PC-3 (cell line): ENCODE data around the gene APBA1. TPM values are rescaled to one million over a fixed set of nuclear protein-coding genes. Genes with fewer than 3 reads are reported as not detected.
"Not testable (repeated sequence)": the region's sequence is repeated elsewhere in the genome, so short reads cannot be mapped to it uniquely, and the experiment has no call there.

Experiments
- ATAC-seq: fragments of 200-7000 bp; cut with Tn5 transposase; 2 replicates; pipeline ENCODE4 v1.9.1; 2020; ENCODE audit warnings: mild to moderate bottlenecking, moderate library complexity
- BruUV-seq: library from RNA; stranded (reverse); fragments of 400-500 nt; replicated peaks from 2 replicates; lab custom pipeline; 2021; lab: Mats Ljungman, UMichigan
- CTCF ChIA-PET: fragments of 300-600 bp; sonication (Branson Sonifier 250); formaldehyde crosslinking; loops from one replicate; lab custom pipeline; 2022; ENCODE audit warnings: antibody characterized with exemption; lab: Charles Lee
- POLR2A ChIA-PET: fragments of 300-600 bp; sonication (Branson Sonifier 250); formaldehyde crosslinking; loops from one replicate; lab custom pipeline; 2022; ENCODE audit warnings: antibody characterized with exemption; ENCODE audit not compliant: unreplicated experiment; lab: Charles Lee
- DNase-seq: peaks from one replicate; pipeline ENCODE4 v3.0.0-alpha.2; 2015
- H2AFZ ChIP-seq: fragments of 300-600 bp; sonication (generic); 2 replicates; pipeline ENCODE4 v1.6.0; 2016; ENCODE audit warnings: antibody characterized with exemption, low read length
- H3F3A ChIP-seq: fragments of 300-600 bp; sonication (generic); one replicate; pipeline ENCODE4 v1.6.0; 2017; ENCODE audit warnings: antibody characterized with exemption, low read length, control low read depth, mild to moderate bottlenecking; ENCODE audit not compliant: unreplicated experiment
- H3K27ac ChIP-seq: fragments of 300-600 bp; sonication (generic); 2 replicates; pipeline ENCODE4 v1.5.1; 2016; ENCODE audit warnings: mild to moderate bottlenecking, low read length
- H3K27me3 ChIP-seq: fragments of 300-600 bp; sonication (generic); 2 replicates; pipeline ENCODE4 v1.6.1; 2016; ENCODE audit warnings: low read length, mixed read lengths
- H3K36me3 ChIP-seq: fragments of 300-600 bp; sonication (generic); 2 replicates; pipeline ENCODE4 v1.6.1; 2016; ENCODE audit warnings: low read depth, mixed run types, low read length, mixed read lengths
- H3K4me1 ChIP-seq: fragments of 300-600 bp; sonication (generic); 2 replicates; pipeline ENCODE4 v1.5.1; 2016; ENCODE audit warnings: low read length; ENCODE audit not compliant: insufficient read depth
- H3K4me2 ChIP-seq: fragments of 300-600 bp; sonication (generic); 2 replicates; pipeline ENCODE4 v1.6.0; 2016; ENCODE audit warnings: low read length
- H3K4me3 ChIP-seq: fragments of 300-600 bp; sonication (generic); 2 replicates; pipeline ENCODE4 v1.5.1; 2016; ENCODE audit warnings: mild to moderate bottlenecking, low read length, mixed read lengths
- H3K79me2 ChIP-seq: fragments of 300-600 bp; sonication (generic); 2 replicates; pipeline ENCODE4 v1.6.1; 2017; ENCODE audit warnings: low read length, mixed read lengths
- H3K9ac ChIP-seq: fragments of 300-600 bp; sonication (generic); 2 replicates; pipeline ENCODE4 v1.6.0; 2016; ENCODE audit warnings: mild to moderate bottlenecking, low read length
- H3K9me2 ChIP-seq: fragments of 300-600 bp; sonication (generic); replicated peaks from 2 replicates; pipeline ENCODE4 v1.6.1; 2016; ENCODE audit warnings: mixed run types, low read length, mixed read lengths
- H3K9me3 ChIP-seq: fragments of 300-600 bp; sonication (generic); 2 replicates; pipeline ENCODE4 v1.6.1; 2016; ENCODE audit warnings: low read length, mixed read lengths
- H4K20me1 ChIP-seq: fragments of 300-600 bp; sonication (generic); 2 replicates; pipeline ENCODE4 v1.6.1; 2016; ENCODE audit warnings: low read length, mixed read lengths
- CTCF ChIP-seq: fragments of 300-600 bp; sonication (generic); conservative IDR thresholded peaks from 2 replicates; pipeline ENCODE4 v1.5.1; 2017; ENCODE audit warnings: antibody characterized with exemption, low read depth, mild to moderate bottlenecking, low read length
- EZH2 ChIP-seq: fragments of 300-600 bp; sonication (generic); IDR thresholded peaks from one replicate; pipeline ENCODE4 v1.6.1; 2017; ENCODE audit warnings: antibody characterized with exemption, mild to moderate bottlenecking, low read length; ENCODE audit not compliant: unreplicated experiment
- EZH2phosphoT487 ChIP-seq: fragments of 300-600 bp; sonication (generic); IDR thresholded peaks from 2 replicates; pipeline ENCODE4 v1.6.1; 2018; ENCODE audit warnings: mild to moderate bottlenecking, antibody characterized with exemption, low read length, borderline replicate concordance
- intact Hi-C: fragments of 100-400 bp; cut with micrococcal nuclease; formaldehyde crosslinking; loops from 2 replicates; pipeline ENCODE4 v1.9.0; 2023
- total RNA-seq: library from RNA; depleted of rRNA; stranded (reverse); fragments of >200 nt; gene quantifications from 2 replicates; pipeline ENCODE4 v1.2.3, GENCODE V29; 2014

Gene APBA1
- total RNA-seq, 1 experiment from 2014 or later: 0.07 TPM

- Histone ChIP-seq H3F3A (no peaks in the 10 kb centered on the region), H3K4me1 (no peaks in the 10 kb centered on the region), H3K9me2 (no peaks in the 10 kb centered on the region), H3K9ac (no peak overlapping the region), H2AFZ (no peak overlapping the region), H3K4me3 (no peak overlapping the region), H3K9me3 (no peaks in the 10 kb centered on the region), H3K27ac (no peak overlapping the region), H3K79me2 (no peaks in the 10 kb centered on the region), H3K27me3 (0 out of 2 replicates have a peak, but pooled peaks cover 5% of the 10 kb centered on the region), H3K36me3 (no peaks in the 10 kb centered on the region), H3K4me2 (no peak overlapping the region), H4K20me1 (no peaks in the 10 kb centered on the region)
- DNase-seq: no peak
- intact Hi-C loops: no loop called here
- CTCF ChIA-PET: no interaction called here
- POLR2A ChIA-PET: no interaction called here
- BruUV-seq: no TSS peak
- TF ChIP-seq CTCF (no peak), EZH2phosphoT487 (no peak), EZH2 (no peak)
- ATAC-seq: no peak
These were observed 71.7 kb downstream of the APBA1 start for GRCh38 chr9:69600314-69601047.

- no peaks in the 10 kb centered on the region for H3K4me1 ChIP-seq
- intact Hi-C loops: no loop called here
- ChIA-PET POLR2A (no interaction called here), CTCF (interaction anchor here (0.6 kb wide), 1 partner anchor 1015 kb away, joined by 3 read pairs; no protein-coding TSS in a partner anchor)
- H3K9ac ChIP-seq: no peak overlapping the region
- no peak overlapping the region for H3K4me2 ChIP-seq
- no TSS peak for BruUV-seq
- H3K27me3 ChIP-seq: 0 out of 2 replicates have a peak, but pooled peaks cover 5% of the 10 kb centered on the region
- no peaks in the 10 kb centered on the region for H3K36me3 ChIP-seq
- H3K27ac ChIP-seq: no peak overlapping the region
- H3F3A ChIP-seq: no peaks in the 10 kb centered on the region
- no peak for TF ChIP-seq EZH2
- no peak for TF ChIP-seq CTCF
- no peak for TF ChIP-seq EZH2phosphoT487
- no peak overlapping the region for H2AFZ ChIP-seq
- H3K9me3 ChIP-seq: no peaks in the 10 kb centered on the region
- DNase-seq: peak; percentile 7
- H3K79me2 ChIP-seq: no peaks in the 10 kb centered on the region
- H3K4me3 ChIP-seq: no peak overlapping the region
- H3K9me2 ChIP-seq: no peaks in the 10 kb centered on the region
- no peak; the same call in 1 of the 2 replicates for ATAC-seq
- H4K20me1 ChIP-seq: no peaks in the 10 kb centered on the region
These were observed 72.8 kb downstream of the APBA1 start for GRCh38 chr9:69599232-69599971.

GRCh38 chr9:69596906-69597305, 75.3 kb downstream of the APBA1 start:
- H3K9ac ChIP-seq, H4K20me1 ChIP-seq, H2AFZ ChIP-seq, ATAC-seq, DNase-seq, H3K36me3 ChIP-seq, H3K4me1 ChIP-seq, H3K9me2 ChIP-seq, POLR2A ChIA-PET, H3K4me3 ChIP-seq, H3K27ac ChIP-seq, H3K79me2 ChIP-seq, H3K9me3 ChIP-seq, H3K4me2 ChIP-seq, CTCF ChIA-PET, intact Hi-C loops, H3F3A ChIP-seq, BruUV-seq: not testable (repeated sequence)
- H3K27me3 ChIP-seq: peaks cover 22% of the 10 kb centered on the region
